Astrocyte (in vitro differentiated cells and primary cell): ENCODE measurements around the gene PCBP4. TPM values are rescaled to one million over a fixed set of nuclear protein-coding genes. Genes with fewer than 3 reads are reported as not detected.

Experiments used
- DNase-seq: peaks from one replicate; pipeline ENCODE4 v3.0.0-alpha.2; 2010; ENCODE audit warnings: low read depth
- FAIRE-seq: peaks from 2 replicates; lab custom pipeline; 2011; peaks lifted over from hg19 to GRCh38; lab: Jason Lieb, UNC
- H2AFZ ChIP-seq: 2 replicates; pipeline ENCODE4 v1.6.0; 2012; ENCODE audit warnings: low read depth, low read length, inconsistent platforms
- H3K27ac ChIP-seq: 2 replicates; pipeline ENCODE4 v1.5.1; 2011; ENCODE audit warnings: low read depth, low read length, inconsistent platforms
- H3K27me3 ChIP-seq: 2 replicates; pipeline ENCODE4 v1.6.0; 2011; ENCODE audit warnings: low read length, inconsistent platforms; ENCODE audit not compliant: insufficient read depth
- H3K36me3 ChIP-seq: 2 replicates; pipeline ENCODE4 v1.5.1; 2011; ENCODE audit warnings: low read length, inconsistent platforms; ENCODE audit not compliant: insufficient read depth
- H3K4me1 ChIP-seq: 2 replicates; pipeline ENCODE4 v1.5.1; 2011; ENCODE audit warnings: low read length, inconsistent platforms; ENCODE audit not compliant: insufficient read depth
- H3K4me2 ChIP-seq: 2 replicates; pipeline ENCODE4 v1.6.0; 2012; ENCODE audit warnings: low read length, inconsistent platforms
- H3K4me3 ChIP-seq: 2 replicates; pipeline ENCODE4 v1.5.1; 2011; ENCODE audit warnings: low read depth, mild to moderate bottlenecking, low read length, inconsistent platforms; ENCODE audit not compliant: insufficient read depth
- H3K79me2 ChIP-seq: 2 replicates; pipeline ENCODE4 v1.6.0; 2012; ENCODE audit warnings: mild to moderate bottlenecking, low read length, inconsistent platforms; ENCODE audit not compliant: insufficient read depth
- H3K9ac ChIP-seq: 2 replicates; pipeline ENCODE4 v1.6.0; 2012; ENCODE audit warnings: mild to moderate bottlenecking, low read length, inconsistent platforms
- H3K9me3 ChIP-seq: 2 replicates; pipeline ENCODE4 v1.5.1; 2012; ENCODE audit warnings: low read depth, mild to moderate bottlenecking, low read length, inconsistent platforms; ENCODE audit not compliant: insufficient read depth
- H4K20me1 ChIP-seq: 2 replicates; pipeline ENCODE4 v1.6.0; 2012; ENCODE audit warnings: low read length, inconsistent platforms; ENCODE audit not compliant: insufficient read depth
- H3K27ac Mint-ChIP-seq: one replicate; pipeline ENCODE4 v1.8.0; 2021; ENCODE audit warnings: mild to moderate bottlenecking, mixed read lengths; ENCODE audit not compliant: unreplicated experiment
- H3K27me3 Mint-ChIP-seq: one replicate; pipeline ENCODE4 v1.8.0; 2021; ENCODE audit warnings: low read depth, mixed read lengths; ENCODE audit not compliant: unreplicated experiment
- H3K36me3 Mint-ChIP-seq: one replicate; pipeline ENCODE4 v1.8.0; 2021; ENCODE audit warnings: low read depth, mixed read lengths; ENCODE audit not compliant: unreplicated experiment
- H3K4me1 Mint-ChIP-seq: one replicate; pipeline ENCODE4 v1.8.0; 2021; ENCODE audit warnings: low read depth, mixed read lengths; ENCODE audit not compliant: unreplicated experiment
- H3K4me3 Mint-ChIP-seq: one replicate; pipeline ENCODE4 v1.8.0; 2021; ENCODE audit warnings: mild to moderate bottlenecking, moderate library complexity, mixed read lengths; ENCODE audit not compliant: unreplicated experiment
- H3K9me3 Mint-ChIP-seq: one replicate; pipeline ENCODE4 v1.8.0; 2021; ENCODE audit warnings: mild to moderate bottlenecking, mixed read lengths; ENCODE audit not compliant: unreplicated experiment
- EZH2 ChIP-seq: IDR thresholded peaks from 2 replicates; pipeline ENCODE4 v1.6.1; 2012; ENCODE audit warnings: mild to moderate bottlenecking, low read length, inconsistent platforms; ENCODE audit not compliant: insufficient read depth
- total RNA-seq: library from RNA; stranded (reverse); gene quantifications from 2 replicates; pipeline ENCODE4 v1.2.1, GENCODE V29; 2021
- TF ChIP-seq, protein P1 (sequence below): IDR thresholded peaks from 2 replicates; pipeline ENCODE4 v1.5.1; 2011; ENCODE audit warnings: low read depth, mild to moderate bottlenecking, inconsistent platforms, low read length, moderate library complexity; ENCODE audit not compliant: insufficient read depth

Gene PCBP4
- total RNA-seq, 1 donor from 2014 or later = 102 TPM

DNA sequence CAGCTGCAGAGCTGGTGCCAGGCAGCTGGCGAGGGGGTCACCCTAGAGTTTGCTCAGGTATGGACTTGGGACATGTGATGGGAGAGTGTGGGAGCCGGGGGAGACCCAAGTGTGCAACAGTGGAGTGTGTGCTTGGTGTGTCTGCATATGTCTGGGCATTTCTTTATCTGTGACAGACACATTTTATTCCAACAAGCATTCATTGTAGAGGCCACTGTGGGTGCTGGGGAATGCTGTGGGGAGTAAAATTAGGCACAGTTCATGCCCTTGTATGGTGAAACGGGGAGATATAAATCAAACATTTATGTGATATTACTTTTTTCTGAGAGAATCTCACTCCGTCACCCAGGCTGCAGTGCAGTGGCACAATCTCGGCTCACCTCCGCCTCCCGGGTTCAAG is 20.3 kb upstream of the PCBP4 start:
- Mint-ChIP-seq H3K9me3 (no peaks in the 10 kb centered on the region), H3K27ac (no peak overlapping the region), H3K4me3 (no peak overlapping the region), H3K36me3 (peaks cover 6% of the 10 kb centered on the region), H3K27me3 (no peaks in the 10 kb centered on the region), H3K4me1 (peaks cover 4% of the 10 kb centered on the region)
- no peak overlapping the region for H3K27ac ChIP-seq
- no peak overlapping the region for H2AFZ ChIP-seq
- peaks cover 15% of the 10 kb centered on the region for H3K4me1 ChIP-seq
- peaks cover 9% of the 10 kb centered on the region for H4K20me1 ChIP-seq
- H3K4me2 ChIP-seq = no peak overlapping the region
- no peak overlapping the region for H3K4me3 ChIP-seq
- TF ChIP-seq, protein P1, sequence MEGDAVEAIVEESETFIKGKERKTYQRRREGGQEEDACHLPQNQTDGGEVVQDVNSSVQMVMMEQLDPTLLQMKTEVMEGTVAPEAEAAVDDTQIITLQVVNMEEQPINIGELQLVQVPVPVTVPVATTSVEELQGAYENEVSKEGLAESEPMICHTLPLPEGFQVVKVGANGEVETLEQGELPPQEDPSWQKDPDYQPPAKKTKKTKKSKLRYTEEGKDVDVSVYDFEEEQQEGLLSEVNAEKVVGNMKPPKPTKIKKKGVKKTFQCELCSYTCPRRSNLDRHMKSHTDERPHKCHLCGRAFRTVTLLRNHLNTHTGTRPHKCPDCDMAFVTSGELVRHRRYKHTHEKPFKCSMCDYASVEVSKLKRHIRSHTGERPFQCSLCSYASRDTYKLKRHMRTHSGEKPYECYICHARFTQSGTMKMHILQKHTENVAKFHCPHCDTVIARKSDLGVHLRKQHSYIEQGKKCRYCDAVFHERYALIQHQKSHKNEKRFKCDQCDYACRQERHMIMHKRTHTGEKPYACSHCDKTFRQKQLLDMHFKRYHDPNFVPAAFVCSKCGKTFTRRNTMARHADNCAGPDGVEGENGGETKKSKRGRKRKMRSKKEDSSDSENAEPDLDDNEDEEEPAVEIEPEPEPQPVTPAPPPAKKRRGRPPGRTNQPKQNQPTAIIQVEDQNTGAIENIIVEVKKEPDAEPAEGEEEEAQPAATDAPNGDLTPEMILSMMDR = no peak
- TF ChIP-seq EZH2 = no peak
- peaks cover 19% of the 10 kb centered on the region for H3K79me2 ChIP-seq
- no peaks in the 10 kb centered on the region for H3K9me3 ChIP-seq
- H3K9ac ChIP-seq = no peak overlapping the region
- FAIRE-seq = no peak
- H3K36me3 ChIP-seq = peaks cover 3% of the 10 kb centered on the region
- H3K27me3 ChIP-seq = no peaks in the 10 kb centered on the region
- DNase-seq = no peak

DNA sequence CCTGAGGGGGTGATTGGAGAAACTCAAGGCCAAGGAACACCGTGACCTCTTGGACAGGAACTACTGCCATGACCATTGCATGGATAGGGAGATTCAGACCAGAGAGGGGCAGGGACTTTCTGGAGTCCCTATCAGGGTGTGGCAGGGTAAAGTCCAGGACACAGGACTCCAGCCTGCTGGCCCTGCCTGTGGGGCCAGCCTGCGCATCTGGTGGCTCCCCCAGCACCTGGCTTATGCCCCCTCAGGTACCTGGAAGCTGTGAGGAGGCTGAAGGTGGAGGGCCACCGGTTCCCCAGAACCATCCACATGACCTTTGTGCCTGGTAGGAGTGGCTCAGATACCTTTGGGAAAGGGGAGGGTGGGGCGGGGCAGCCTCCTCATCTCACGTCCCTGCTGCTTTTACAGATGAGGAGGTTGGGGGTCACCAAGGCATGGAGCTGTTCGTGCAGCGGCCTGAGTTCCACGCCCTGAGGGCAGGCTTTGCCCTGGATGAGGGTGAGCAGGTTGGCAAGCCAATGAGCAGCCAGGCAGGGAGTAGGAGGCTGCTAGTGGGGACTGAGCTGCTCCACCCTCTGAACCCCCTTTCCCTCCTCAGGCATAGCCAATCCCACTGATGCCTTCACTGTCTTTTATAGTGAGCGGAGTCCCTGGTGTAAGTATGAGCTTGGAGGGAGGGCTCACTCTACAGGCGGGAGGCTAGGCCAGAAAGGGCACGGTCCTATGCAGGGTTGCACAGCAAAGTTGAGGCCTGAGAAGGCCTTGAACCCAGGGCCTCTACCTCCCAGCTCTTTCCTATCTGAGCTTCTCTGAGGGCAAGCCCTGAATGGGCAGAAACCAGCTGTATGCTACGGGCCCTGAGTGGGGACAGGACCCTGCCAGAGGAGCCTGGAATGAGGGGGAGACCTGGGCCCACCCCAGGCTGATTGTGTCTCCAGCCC is 19.0 kb upstream of the PCBP4 start:
- H3K9me3 ChIP-seq = no peaks in the 10 kb centered on the region
- peaks cover under 1% of the 10 kb centered on the region for H4K20me1 ChIP-seq
- H3K36me3 Mint-ChIP-seq = peaks cover 3% of the 10 kb centered on the region
- no peak overlapping the region for H3K9ac ChIP-seq
- no peaks in the 10 kb centered on the region for H3K27me3 ChIP-seq
- H3K4me1 Mint-ChIP-seq = peaks cover 6% of the 10 kb centered on the region
- no peak overlapping the region for H2AFZ ChIP-seq
- H3K4me1 ChIP-seq = peaks cover 15% of the 10 kb centered on the region
- no peak overlapping the region for H3K4me3 ChIP-seq
- H3K27me3 Mint-ChIP-seq = no peaks in the 10 kb centered on the region
- peaks cover 9% of the 10 kb centered on the region for H3K79me2 ChIP-seq
- no peak overlapping the region for H3K4me2 ChIP-seq
- no peak overlapping the region for H3K4me3 Mint-ChIP-seq
- DNase-seq (no peak), FAIRE-seq (no peak)
- TF ChIP-seq, protein P1 = no peak
- no peak for TF ChIP-seq EZH2
- H3K9me3 Mint-ChIP-seq = no peaks in the 10 kb centered on the region
- H3K27ac ChIP-seq = no peak overlapping the region
- peak overlapping the region; percentile 12 for H3K27ac Mint-ChIP-seq
- H3K36me3 ChIP-seq = no peaks in the 10 kb centered on the region

DNA sequence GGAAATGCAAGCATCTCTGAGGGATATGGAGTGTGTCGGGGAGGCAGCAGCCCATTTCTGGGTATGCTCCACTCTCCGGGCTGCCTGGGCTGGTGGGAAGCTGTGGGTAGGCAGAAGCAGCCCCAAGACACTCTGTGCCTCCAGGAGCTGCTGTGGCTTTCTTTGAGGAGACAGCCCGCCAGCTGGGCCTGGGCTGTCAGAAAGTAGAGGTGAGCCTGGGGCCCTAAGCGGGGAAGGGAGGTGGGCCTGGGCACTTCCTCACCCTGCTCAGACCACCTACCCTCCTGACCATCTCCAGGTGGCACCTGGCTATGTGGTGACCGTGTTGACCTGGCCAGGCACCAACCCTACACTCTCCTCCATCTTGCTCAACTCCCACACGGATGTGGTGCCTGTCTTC is 17.8 kb upstream of the PCBP4 start:
- H3K9me3 Mint-ChIP-seq = no peaks in the 10 kb centered on the region
- H3K9ac ChIP-seq = no peak overlapping the region
- H3K27ac ChIP-seq = no peak overlapping the region
- FAIRE-seq (no peak), DNase-seq (no peak)
- no peaks in the 10 kb centered on the region for H3K9me3 ChIP-seq
- H3K36me3 Mint-ChIP-seq = no peaks in the 10 kb centered on the region
- H3K79me2 ChIP-seq = peaks cover 17% of the 10 kb centered on the region
- H3K27me3 Mint-ChIP-seq = no peaks in the 10 kb centered on the region
- H3K4me1 ChIP-seq = peaks cover 15% of the 10 kb centered on the region
- no peak overlapping the region for H3K4me3 Mint-ChIP-seq
- H4K20me1 ChIP-seq = peaks cover 6% of the 10 kb centered on the region
- no peak overlapping the region for H3K27ac Mint-ChIP-seq
- TF ChIP-seq, protein P1 = no peak
- TF ChIP-seq EZH2 = no peak
- H2AFZ ChIP-seq = no peak overlapping the region
- H3K36me3 ChIP-seq = peaks cover 2% of the 10 kb centered on the region
- H3K4me1 Mint-ChIP-seq = peaks cover 4% of the 10 kb centered on the region
- no peaks in the 10 kb centered on the region for H3K27me3 ChIP-seq
- H3K4me3 ChIP-seq = no peak overlapping the region
- H3K4me2 ChIP-seq = no peak overlapping the region
